Measurements from ENCODE around the gene ASCC2.

GRCh38 chr22:29740216-29740615 lies 97.9 kb downstream of the ASCC2 start:
- TF ChIP-seq CTCF (conservative IDR thresholded peaks at IDR 0.05) (no peak), EZH2 (IDR thresholded peaks at IDR 0.05; ENCODE audit: low read depth) (no peak)

Measured in PC-9 (cell line).